HCT116 (cell line): Measurements from ENCODE around the gene MED15. TPM values are rescaled to one million over a fixed set of nuclear protein-coding genes. Genes with fewer than 3 reads are reported as not detected.

Source experiments
- ATAC-seq: fragments of 200-7000 bp; cut with Tn5 transposase; 2 replicates; pipeline ENCODE4 v1.9.1; 2020; ENCODE audit warnings: mild to moderate bottlenecking, moderate library complexity
- BruUV-seq: library from RNA; stranded (reverse); fragments of 400-500 nt; replicated peaks from 2 replicates; lab custom pipeline; 2021; lab: Mats Ljungman, UMichigan
- CTCF ChIA-PET: fragments of 300-600 bp; sonication (Branson Sonifier 250); formaldehyde crosslinking; loops from one replicate; lab custom pipeline; 2021; ENCODE audit warnings: antibody characterized with exemption; lab: Charles Lee
- POLR2A ChIA-PET: fragments of 300-600, 350-600 bp; sonication (Branson Sonifier 250); formaldehyde crosslinking; loops from one replicate; lab custom pipeline; 2021; ENCODE audit warnings: antibody characterized with exemption; lab: Charles Lee
- RAD21 ChIA-PET, 2 experiments: fragments of 300-600 bp; sonication (Branson Sonifier 250); formaldehyde crosslinking; loops; one replicate each; lab custom pipeline; 2023; ENCODE audit warnings: low total read pairs in 2 of 2; ENCODE audit not compliant: uncharacterized antibody in 2 of 2, unreplicated experiment in 2 of 2, low non-redundant PET in 1 of 2; lab: Charles Lee
- DNase-seq: peaks from one replicate; pipeline ENCODE4 v3.0.0-alpha.2; 2010; ENCODE audit warnings: low read depth, low spot score
- H2AFZ ChIP-seq: fragments of 200-600 bp; shearing (Covaris generic), sonication (generic); 2 replicates; pipeline ENCODE4 v1.6.1; 2017; ENCODE audit warnings: low read depth, mixed run types, mixed read lengths, antibody characterized with exemption, low read length; ENCODE audit not compliant: poor library complexity, severe bottlenecking
- H3K27ac ChIP-seq: 2 replicates; pipeline ENCODE4 v1.5.1; 2012; ENCODE audit warnings: low read depth, low read length
- H3K27me3 ChIP-seq: fragments of 200-600 bp; sonication (generic); 2 replicates; pipeline ENCODE4 v1.6.1; 2016; ENCODE audit warnings: mixed run types, low read length, mixed read lengths; ENCODE audit not compliant: insufficient read depth
- H3K36me3 ChIP-seq, 2 experiments: fragments of 200-500 bp in 1 of 2; fragments of 200-600 bp in 1 of 2; sonication (Bioruptor generic) in 1 of 2; sonication (generic) in 1 of 2; 2 replicates each; pipeline versions ENCODE4 v1.5.1 to v1.6.1; 2014 to 2016; ENCODE audit warnings: low read length in 2 of 2, inconsistent platforms in 1 of 2, mixed read lengths in 1 of 2, mixed run types in 1 of 2; ENCODE audit not compliant: insufficient read depth in 2 of 2, control insufficient read depth in 1 of 2
- H3K4me1 ChIP-seq, 2 experiments: fragments of 200-600 bp in 1 of 2; sonication (generic) in 1 of 2; 2 replicates each; pipeline versions ENCODE4 v1.5.1 to v1.6.1; 2012 to 2017; ENCODE audit warnings: low read length in 2 of 2, inconsistent platforms in 1 of 2, mild to moderate bottlenecking in 1 of 2, mixed read lengths in 1 of 2, mixed run types in 1 of 2, moderate library complexity in 1 of 2; ENCODE audit not compliant: insufficient read depth in 2 of 2, control insufficient read depth in 1 of 2
- H3K4me2 ChIP-seq: fragments of 200-600 bp; sonication (generic); 2 replicates; pipeline ENCODE4 v1.6.1; 2017; ENCODE audit warnings: mixed run types, low read length, mixed read lengths
- H3K4me3 ChIP-seq, 2 experiments: fragments of 200-600 bp in 1 of 2; sonication (generic) in 1 of 2; replicated peaks in 1 of 2; 2 replicates each; pipeline ENCODE4 v1.5.1; 2011 to 2016; ENCODE audit warnings: low read length in 2 of 2, control low read depth in 1 of 2, low read depth in 1 of 2, mild to moderate bottlenecking in 1 of 2, mixed read lengths in 1 of 2, mixed run types in 1 of 2
- H3K79me2 ChIP-seq: fragments of 200-600 bp; sonication (generic); 2 replicates; pipeline ENCODE4 v1.6.1; 2017; ENCODE audit warnings: mild to moderate bottlenecking, mixed run types, low read length, moderate library complexity, mixed read lengths; ENCODE audit not compliant: insufficient read depth
- H3K9ac ChIP-seq: fragments of 200-600 bp; sonication (generic); 2 replicates; pipeline ENCODE4 v1.6.1; 2016; ENCODE audit warnings: low read length, mixed read lengths
- H3K9me2 ChIP-seq: fragments of 200-600 bp; sonication (generic), shearing (Covaris generic); 2 replicates; pipeline ENCODE4 v1.6.1; 2017; ENCODE audit warnings: mixed run types, mild to moderate bottlenecking, moderate library complexity; ENCODE audit not compliant: insufficient read depth
- H3K9me3 ChIP-seq, 2 experiments: fragments of 200-500 bp in 1 of 2; fragments of 200-600 bp in 1 of 2; sonication (Bioruptor generic) in 1 of 2; sonication (generic) in 1 of 2; 2 replicates each; pipeline ENCODE4 v1.6.1; 2014 to 2017; ENCODE audit warnings: low read length in 2 of 2, mixed read lengths in 2 of 2, inconsistent platforms in 1 of 2, low read depth in 1 of 2, mild to moderate bottlenecking in 1 of 2, mixed run types in 1 of 2, moderate library complexity in 1 of 2; ENCODE audit not compliant: control insufficient read depth in 1 of 2, insufficient read depth in 1 of 2
- H4K20me1 ChIP-seq: fragments of 200-600 bp; sonication (generic), shearing (Covaris generic); 2 replicates; pipeline ENCODE4 v1.6.1; 2017; ENCODE audit warnings: mixed run types, mild to moderate bottlenecking, moderate library complexity; ENCODE audit not compliant: insufficient read depth
- CBX3 ChIP-seq: IDR thresholded peaks from 2 replicates; pipeline ENCODE4 v1.6.1; 2012; ENCODE audit warnings: low read depth
- CEBPB ChIP-seq: IDR thresholded peaks from 2 replicates; pipeline ENCODE4 v1.6.1; 2012; ENCODE audit warnings: low read depth
- CTCF ChIP-seq, 3 experiments: fragments of 200-600 bp in 1 of 3; sonication (generic) in 1 of 3; IDR thresholded peaks in 2 of 3; conservative IDR thresholded peaks in 1 of 3; 2 replicates each; pipeline ENCODE4 v1.5.1; 2012 to 2017; ENCODE audit warnings: low read depth in 2 of 3, low read length in 2 of 3, antibody characterized with exemption in 1 of 3, borderline replicate concordance in 1 of 3, control low read depth in 1 of 3, mild to moderate bottlenecking in 1 of 3, mixed read lengths in 1 of 3, mixed run types in 1 of 3, moderate library complexity in 1 of 3; ENCODE audit not compliant: insufficient read depth in 1 of 3
- EGR1 ChIP-seq: IDR thresholded peaks from 2 replicates; pipeline ENCODE4 v1.6.1; 2012; ENCODE audit warnings: low read depth
- ELF1 ChIP-seq: IDR thresholded peaks from 2 replicates; pipeline ENCODE4 v1.6.1; 2012; ENCODE audit warnings: low read depth, borderline replicate concordance
- FOSL1 ChIP-seq: IDR thresholded peaks from 2 replicates; pipeline ENCODE4 v1.6.1; 2012; ENCODE audit warnings: low read depth
- JUND ChIP-seq: IDR thresholded peaks from 2 replicates; pipeline ENCODE4 v1.6.1; 2012
- MAX ChIP-seq: IDR thresholded peaks from 2 replicates; pipeline ENCODE4 v1.6.1; 2012
- POLR2A ChIP-seq: IDR thresholded peaks from 2 replicates; pipeline ENCODE4 v1.7.0; 2011; ENCODE audit warnings: borderline replicate concordance; ENCODE audit not compliant: insufficient read depth, insufficient read length; ENCODE audit errors: extremely low read depth
- POLR2AphosphoS5 ChIP-seq: IDR thresholded peaks from 2 replicates; pipeline ENCODE4 v1.6.1; 2011; ENCODE audit warnings: mild to moderate bottlenecking, low read depth, low read length, moderate library complexity
- SP1 ChIP-seq: IDR thresholded peaks from 2 replicates; pipeline ENCODE4 v1.6.1; 2012; ENCODE audit warnings: low read depth
- YY1 ChIP-seq: IDR thresholded peaks from 2 replicates; pipeline ENCODE4 v1.6.1; 2011; ENCODE audit warnings: low read length, low read depth, moderate library complexity, mild to moderate bottlenecking; ENCODE audit not compliant: insufficient replicate concordance; ENCODE audit errors: extremely low read depth
- ZFX ChIP-seq: fragments of 450-650 bp; IDR thresholded peaks from 2 replicates; pipeline ENCODE4 v1.6.1; 2017
- ZNF274 ChIP-seq: fragments of 200-500 bp; sonication (Bioruptor generic); IDR thresholded peaks from 2 replicates; pipeline ENCODE4 v1.6.1; 2014; ENCODE audit warnings: mild to moderate bottlenecking, low read depth, low read length, inconsistent platforms
- intact Hi-C: fragments of 100-400 bp; cut with micrococcal nuclease; formaldehyde crosslinking; loops from 2 replicates; pipeline ENCODE4 v1.10.0; 2022
- total RNA-seq: library from RNA; stranded (reverse); gene quantifications from one replicate; pipeline ENCODE4 v1.2.1, GENCODE V29; 2021; ENCODE audit not compliant: unreplicated experiment
- TF ChIP-seq, protein P1 (sequence below): IDR thresholded peaks from 2 replicates; pipeline ENCODE4 v1.6.1; 2012

Gene MED15
- total RNA-seq, 1 experiment from 2014 or later: 81.3 TPM

DNA sequence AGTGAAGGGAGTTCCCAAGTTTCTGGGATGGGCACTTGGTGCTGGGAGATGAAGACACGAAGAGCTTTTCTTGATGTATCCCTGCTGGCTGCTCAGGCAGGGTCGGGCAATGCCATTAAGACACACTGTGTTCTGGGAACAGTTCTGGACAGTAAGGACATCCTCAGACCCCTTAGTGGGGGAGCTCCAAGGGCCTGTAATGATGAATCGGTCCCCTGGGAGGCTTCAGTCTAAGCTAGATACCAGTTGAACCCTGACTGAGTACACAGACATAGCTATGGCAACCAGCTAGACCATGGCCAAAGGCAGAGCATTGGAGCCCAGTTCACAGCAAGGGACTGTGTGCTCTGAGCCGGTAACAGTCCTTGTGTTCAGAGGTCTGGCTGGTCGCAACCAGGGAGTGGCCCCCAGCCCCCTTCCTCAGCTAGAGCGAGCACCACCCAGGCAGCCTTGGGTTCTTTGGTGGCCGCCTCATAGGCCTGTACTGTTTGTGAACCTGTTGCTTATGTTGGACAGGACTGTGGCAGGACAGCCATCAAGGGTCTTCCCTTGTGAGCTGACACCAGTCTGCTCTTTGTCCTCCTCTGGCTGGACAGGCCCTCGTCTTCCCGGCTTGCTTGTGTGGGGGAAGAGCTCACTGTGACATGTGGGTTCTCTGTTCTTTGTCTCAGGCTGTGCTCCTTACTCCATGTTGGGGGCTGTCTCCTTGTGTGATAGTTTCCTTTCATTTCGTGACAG lies 25.0 kb downstream of the MED15 start:
- Histone ChIP-seq H3K4me3 (no peak overlapping the region), H3K27me3 (no peaks in the 10 kb centered on the region), H3K4me1 (peaks cover 37 to 65% of the 10 kb centered on the region in 2 experiments), H3K4me2 (peak overlapping the region; percentile 89), H3K36me3 (peaks cover 5 to 15% of the 10 kb centered on the region in 2 experiments; a peak in 2 of 4 replicates), H3K79me2 (peaks cover 97% of the 10 kb centered on the region), H3K27ac (peak overlapping the region; percentile 90), H4K20me1 (no peaks in the 10 kb centered on the region; the same call in 1 of the 2 replicates), H3K9me3 (no peaks in the 10 kb centered on the region), H3K9me2 (no peaks in the 10 kb centered on the region), H2AFZ (no peak overlapping the region), H3K9ac (peak overlapping the region; percentile 74)
- intact Hi-C loops: no loop called here
- ChIA-PET POLR2A (no interaction called here), RAD21 (no interaction called here), CTCF (no interaction called here)
- no peak for DNase-seq
- no TSS peak for BruUV-seq
- ATAC-seq: no peak
- no peak for TF ChIP-seq FOSL1

GRCh38 chr22:20533095-20533878 lies 25.9 kb downstream of the MED15 start:
- Histone ChIP-seq H3K27me3 (no peaks in the 10 kb centered on the region), H2AFZ (no peak overlapping the region), H3K4me3 (no peak overlapping the region), H3K79me2 (peaks cover 97% of the 10 kb centered on the region), H4K20me1 (no peaks in the 10 kb centered on the region; the same call in 1 of the 2 replicates), H3K27ac (no peak overlapping the region), H3K9ac (no peak overlapping the region), H3K4me1 (peaks cover 37 to 64% of the 10 kb centered on the region in 2 experiments), H3K4me2 (no peak overlapping the region), H3K36me3 (peaks cover 6 to 14% of the 10 kb centered on the region in 2 experiments; a peak in 2 of 4 replicates), H3K9me2 (no peaks in the 10 kb centered on the region), H3K9me3 (no peaks in the 10 kb centered on the region)
- DNase-seq: no peak
- RAD21 ChIA-PET: no interaction called here
- intact Hi-C loops: no loop called here
- POLR2A ChIA-PET: no interaction called here
- BruUV-seq: no TSS peak
- CTCF ChIA-PET: no interaction called here
- ATAC-seq: no peak
- TF ChIP-seq CTCF (IDR thresholded peaks at IDR 0.05 in 2 of 3, conservative IDR thresholded peaks at IDR 0.05 in 1 of 3; ENCODE audit: borderline replicate concordance in 1 of 3, insufficient read depth in 1 of 3, low read depth in 2 of 3, low read length in 2 of 3) (no peak), POLR2A (no peak), EGR1 (no peak), POLR2AphosphoS5 (no peak), ZNF274 (no peak), CEBPB (no peak), ZFX (no peak), ELF1 (no peak), JUND (no peak), SP1 (no peak), CBX3 (no peak), FOSL1 (no peak), MAX (no peak), YY1 (no peak)
- TF ChIP-seq, protein P1, sequence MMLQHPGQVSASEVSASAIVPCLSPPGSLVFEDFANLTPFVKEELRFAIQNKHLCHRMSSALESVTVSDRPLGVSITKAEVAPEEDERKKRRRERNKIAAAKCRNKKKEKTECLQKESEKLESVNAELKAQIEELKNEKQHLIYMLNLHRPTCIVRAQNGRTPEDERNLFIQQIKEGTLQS: no peak
